Measurements from ENCODE around the gene FOXD4L6.
"Not testable (repeated sequence)": the region's sequence is repeated elsewhere in the genome, so short reads cannot be mapped to it uniquely, and the experiment has no call there.

The FOXD4L6 gene

DNA sequence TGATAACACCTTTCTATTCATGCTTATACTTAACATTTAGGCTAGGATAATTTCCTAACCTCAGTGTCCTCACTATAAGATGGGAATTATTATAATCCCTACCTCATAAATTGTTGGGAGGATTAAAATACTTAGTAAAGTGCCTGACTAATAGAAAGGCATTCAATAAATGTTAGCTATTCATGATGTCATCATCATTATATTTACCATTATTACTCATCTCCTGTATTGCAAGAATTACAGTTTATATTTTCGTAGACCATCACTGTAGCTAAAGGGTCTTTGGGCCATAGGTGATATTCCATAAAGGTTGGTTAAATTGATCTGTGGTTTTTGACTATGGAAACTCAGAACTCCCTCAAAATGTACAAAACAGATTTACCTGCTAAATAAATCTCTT, 50.9 kb downstream of the FOXD4L6 start:
- not testable (repeated sequence) for H4K20me1 ChIP-seq (ENCODE audit: insufficient read depth, low read length, poor library complexity, severe bottlenecking); H3K79me2 ChIP-seq (ENCODE audit: insufficient read depth, low read length); H3K9me3 ChIP-seq (ENCODE audit: insufficient read depth, low read depth, low read length); H3K36me3 ChIP-seq (ENCODE audit: insufficient read depth, low read length); H3K4me1 ChIP-seq (ENCODE audit: insufficient read depth, low read length, poor library complexity, severe bottlenecking); H3K9ac ChIP-seq (ENCODE audit: low read depth, low read length, poor library complexity, severe bottlenecking); H3F3A ChIP-seq (ENCODE audit: low read depth); H3K27me3 ChIP-seq (ENCODE audit: insufficient read depth, low read length, poor library complexity, severe bottlenecking); H3K4me2 ChIP-seq (ENCODE audit: low read depth, low read length, poor library complexity, severe bottlenecking); H2AFZ ChIP-seq (ENCODE audit: low read length); H3K4me3 ChIP-seq (ENCODE audit: low read length, poor library complexity, severe bottlenecking); H3K9me2 ChIP-seq (replicated peaks; ENCODE audit: low read depth, low read length)

Data from Loucy (cell line).